Kidney epithelial cell (primary cell): ENCODE data around the gene FTO. TPM values are rescaled to one million over a fixed set of nuclear protein-coding genes. Genes with fewer than 3 reads are reported as not detected.

Experiments
- DNase-seq: peaks from one replicate; pipeline ENCODE4 v3.0.0-alpha.2; 2010; ENCODE audit warnings: low read depth
- H3K27me3 ChIP-seq: 2 replicates; pipeline ENCODE4 v1.6.0; 2011; ENCODE audit warnings: low read length; ENCODE audit not compliant: control insufficient read depth, insufficient read depth
- H3K36me3 ChIP-seq: 2 replicates; pipeline ENCODE4 v1.5.1; 2011; ENCODE audit warnings: low read length; ENCODE audit not compliant: control insufficient read depth, insufficient read depth
- H3K4me3 ChIP-seq: 2 replicates; pipeline ENCODE4 v1.5.1; 2011; ENCODE audit warnings: low read depth, mild to moderate bottlenecking, control low read depth, low read length
- total RNA-seq: library from RNA; depleted of rRNA; stranded (reverse); fragments of >200 nt; gene quantifications from 2 replicates; pipeline ENCODE4 v1.2.3, GENCODE V29; 2015
- TF ChIP-seq, protein P1 (sequence below): IDR thresholded peaks from 2 replicates; pipeline ENCODE4 v1.5.1; 2011; ENCODE audit warnings: mild to moderate bottlenecking, moderate library complexity, low read length, control low read depth, inconsistent platforms; ENCODE audit not compliant: insufficient read depth, poor library complexity, severe bottlenecking

The FTO gene
- total RNA-seq, 1 donor from 2014 or later, result 66.9 TPM

DNA sequence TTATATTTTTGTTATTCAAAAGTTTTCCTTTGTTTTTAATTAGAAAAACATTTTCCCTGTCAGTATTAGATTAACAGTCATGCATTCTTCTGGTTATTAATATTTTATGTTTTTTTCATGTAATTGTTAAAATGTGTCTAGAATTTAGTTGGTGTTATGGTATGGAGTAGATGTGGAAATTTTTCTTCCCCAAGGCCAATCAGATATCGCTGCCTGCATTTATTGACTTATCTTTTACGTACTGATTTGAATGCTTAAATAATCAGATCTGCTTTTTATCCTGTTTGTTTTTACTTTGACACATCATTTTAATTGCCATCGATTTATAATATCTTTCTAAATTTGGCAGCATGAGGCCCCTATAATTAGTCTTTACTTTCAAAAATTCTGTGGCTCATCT is 13.6 kb downstream of the FTO start:
- no peak for DNase-seq
- Histone ChIP-seq H3K36me3 (no peaks in the 10 kb centered on the region), H3K4me3 (no peak overlapping the region), H3K27me3 (no peaks in the 10 kb centered on the region)
- TF ChIP-seq, protein P1, sequence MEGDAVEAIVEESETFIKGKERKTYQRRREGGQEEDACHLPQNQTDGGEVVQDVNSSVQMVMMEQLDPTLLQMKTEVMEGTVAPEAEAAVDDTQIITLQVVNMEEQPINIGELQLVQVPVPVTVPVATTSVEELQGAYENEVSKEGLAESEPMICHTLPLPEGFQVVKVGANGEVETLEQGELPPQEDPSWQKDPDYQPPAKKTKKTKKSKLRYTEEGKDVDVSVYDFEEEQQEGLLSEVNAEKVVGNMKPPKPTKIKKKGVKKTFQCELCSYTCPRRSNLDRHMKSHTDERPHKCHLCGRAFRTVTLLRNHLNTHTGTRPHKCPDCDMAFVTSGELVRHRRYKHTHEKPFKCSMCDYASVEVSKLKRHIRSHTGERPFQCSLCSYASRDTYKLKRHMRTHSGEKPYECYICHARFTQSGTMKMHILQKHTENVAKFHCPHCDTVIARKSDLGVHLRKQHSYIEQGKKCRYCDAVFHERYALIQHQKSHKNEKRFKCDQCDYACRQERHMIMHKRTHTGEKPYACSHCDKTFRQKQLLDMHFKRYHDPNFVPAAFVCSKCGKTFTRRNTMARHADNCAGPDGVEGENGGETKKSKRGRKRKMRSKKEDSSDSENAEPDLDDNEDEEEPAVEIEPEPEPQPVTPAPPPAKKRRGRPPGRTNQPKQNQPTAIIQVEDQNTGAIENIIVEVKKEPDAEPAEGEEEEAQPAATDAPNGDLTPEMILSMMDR, result no peak

DNA sequence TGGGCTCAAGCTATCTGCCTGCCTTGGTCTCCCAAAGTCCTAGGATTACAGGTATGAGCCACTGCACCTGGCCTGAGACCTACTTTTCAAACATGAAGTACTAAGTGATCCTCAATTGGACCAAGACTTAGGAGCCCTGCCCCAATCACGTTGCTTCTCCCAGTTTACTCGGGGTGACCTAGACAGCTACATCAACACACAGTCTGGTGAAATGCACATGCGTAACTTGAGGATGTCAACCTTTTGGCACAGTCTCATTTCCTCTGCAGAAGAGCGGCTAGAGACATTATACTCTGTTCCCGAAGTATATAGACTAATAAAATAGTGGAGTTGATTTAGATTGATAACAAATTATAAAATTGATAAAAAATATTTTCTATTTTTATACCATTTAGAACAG is 17.1 kb downstream of the FTO start:
- Histone ChIP-seq H3K4me3 (no peak overlapping the region), H3K36me3 (no peaks in the 10 kb centered on the region), H3K27me3 (no peaks in the 10 kb centered on the region)
- no peak for DNase-seq
- TF ChIP-seq, protein P1, result no peak

DNA sequence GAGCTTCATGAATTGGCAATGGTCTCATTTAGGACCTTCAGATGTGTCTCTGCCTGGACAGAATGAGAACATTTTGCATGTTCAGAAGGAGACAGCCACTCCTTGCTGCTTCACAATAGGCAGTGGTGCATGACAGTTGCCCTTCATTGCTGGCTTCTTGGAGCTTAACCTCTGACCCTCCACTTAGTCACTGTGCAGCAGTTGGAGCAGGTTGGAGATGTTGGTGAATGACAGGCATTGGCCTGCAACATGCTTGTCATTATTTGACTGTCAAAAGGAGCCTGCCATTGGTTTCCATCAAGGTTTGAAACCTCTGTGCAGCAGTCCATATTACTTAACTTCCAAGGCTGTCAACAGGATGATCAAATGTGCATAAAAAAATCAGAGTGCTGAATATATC is 22.7 kb downstream of the FTO start:
- H3K27me3 ChIP-seq, result no peaks in the 10 kb centered on the region
- H3K4me3 ChIP-seq, result no peak overlapping the region
- peak; percentile 70 for DNase-seq
- TF ChIP-seq, protein P1, result no peak
- no peaks in the 10 kb centered on the region for H3K36me3 ChIP-seq

DNA sequence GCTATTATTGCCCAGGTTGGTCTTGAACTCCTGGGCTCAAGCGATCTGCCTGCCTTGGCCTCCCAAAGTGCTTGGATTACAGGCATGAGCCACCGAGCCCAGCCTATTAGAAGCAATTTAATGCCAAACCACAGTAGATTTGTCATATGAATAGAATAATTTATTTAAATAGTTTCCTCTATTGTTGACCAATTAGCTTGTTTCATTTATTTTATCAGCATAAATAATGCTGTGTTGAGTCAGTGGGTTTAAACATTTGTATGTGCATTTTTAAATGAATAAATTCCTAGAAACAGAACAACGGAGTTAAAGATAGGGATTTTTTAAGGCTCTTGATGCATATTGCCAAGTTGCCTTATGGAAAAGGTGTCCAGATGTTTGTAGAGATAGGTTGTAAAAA is 26.7 kb downstream of the FTO start:
- no peak for DNase-seq
- H3K36me3 ChIP-seq, result no peaks in the 10 kb centered on the region
- no peaks in the 10 kb centered on the region for H3K27me3 ChIP-seq
- H3K4me3 ChIP-seq, result no peak overlapping the region
- TF ChIP-seq, protein P1, result no peak

DNA sequence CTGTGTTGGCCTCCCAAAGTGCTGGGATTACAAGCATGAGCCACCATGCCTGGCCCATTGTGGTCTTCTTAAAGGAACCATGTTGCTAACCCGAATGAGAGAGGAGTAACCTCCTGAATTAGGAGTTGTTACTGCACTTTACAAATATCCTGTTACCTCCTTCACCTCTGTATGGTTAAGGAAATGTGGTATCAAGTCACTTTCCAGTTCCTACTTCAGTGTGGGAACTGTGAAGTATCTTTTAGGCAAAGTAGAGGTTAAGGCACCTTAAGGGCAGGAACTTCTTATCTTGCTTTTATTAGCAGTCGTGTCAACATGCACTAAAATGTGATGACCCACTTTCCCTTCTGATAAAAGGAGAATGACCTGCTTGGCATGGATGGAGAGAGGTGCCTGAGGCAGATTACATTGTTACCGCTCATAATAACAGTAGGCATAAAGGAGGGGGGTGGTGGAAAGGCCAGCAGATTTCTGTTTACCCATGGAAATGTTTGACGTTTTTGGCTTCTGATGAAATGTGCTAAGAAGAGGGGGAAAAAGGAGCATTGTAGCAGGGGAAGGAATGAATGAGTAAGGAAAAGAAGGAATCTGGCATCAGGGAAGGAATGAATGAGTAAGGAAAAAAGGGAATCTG is 28.5 kb downstream of the FTO start:
- Histone ChIP-seq H3K36me3 (no peaks in the 10 kb centered on the region), H3K27me3 (no peaks in the 10 kb centered on the region), H3K4me3 (no peak overlapping the region)
- DNase-seq, result no peak
- TF ChIP-seq, protein P1, result no peak

DNA sequence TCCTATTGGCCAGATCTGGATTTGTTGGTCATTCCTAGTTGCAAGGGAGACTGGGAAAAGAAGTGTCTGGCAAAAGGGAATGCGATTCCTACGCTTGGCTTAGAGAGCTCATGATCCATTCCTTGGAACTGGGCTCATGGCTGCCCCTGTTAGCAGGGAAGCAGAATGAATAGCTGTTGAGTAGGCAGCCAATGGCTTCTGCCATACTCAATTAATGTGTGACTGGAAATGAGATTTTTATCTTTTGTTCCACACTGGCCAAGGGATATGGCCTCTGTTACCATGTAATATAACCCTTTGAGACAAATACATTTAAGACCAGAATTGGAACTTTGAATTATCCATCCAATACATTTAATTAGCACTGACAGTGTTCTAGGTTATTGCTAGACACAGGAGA is 31.0 kb downstream of the FTO start:
- no peak overlapping the region for H3K4me3 ChIP-seq
- TF ChIP-seq, protein P1, result no peak
- no peak for DNase-seq

More for the DNA sequence above, 31.0 kb downstream of the FTO start:
- H3K36me3 ChIP-seq, result no peaks in the 10 kb centered on the region
- no peaks in the 10 kb centered on the region for H3K27me3 ChIP-seq
